ENCODE measurements around the gene ZDHHC17. TPM values are rescaled to one million over a fixed set of nuclear protein-coding genes. Genes with fewer than 3 reads are reported as not detected.

Gene ZDHHC17
- total RNA-seq, 1 donor from 2014 or later = 69.2 TPM

GRCh38 chr12:76813972-76814371, 50.1 kb downstream of the ZDHHC17 start:
- Mint-ChIP-seq H3K27ac (no peak overlapping the region), H3K4me3 (ENCODE audit: low read depth) (no peak overlapping the region), H3K4me1 (ENCODE audit: low read depth) (no peaks in the 10 kb centered on the region), H3K36me3 (ENCODE audit: insufficient read depth) (peaks cover 8% of the 10 kb centered on the region), H3K27me3 (no peaks in the 10 kb centered on the region), H3K9me3 (ENCODE audit: low read depth) (no peaks in the 10 kb centered on the region)
- DNase-seq (ENCODE audit: low spot score, unreplicated experiment) = no peak
- TF ChIP-seq, protein P1, sequence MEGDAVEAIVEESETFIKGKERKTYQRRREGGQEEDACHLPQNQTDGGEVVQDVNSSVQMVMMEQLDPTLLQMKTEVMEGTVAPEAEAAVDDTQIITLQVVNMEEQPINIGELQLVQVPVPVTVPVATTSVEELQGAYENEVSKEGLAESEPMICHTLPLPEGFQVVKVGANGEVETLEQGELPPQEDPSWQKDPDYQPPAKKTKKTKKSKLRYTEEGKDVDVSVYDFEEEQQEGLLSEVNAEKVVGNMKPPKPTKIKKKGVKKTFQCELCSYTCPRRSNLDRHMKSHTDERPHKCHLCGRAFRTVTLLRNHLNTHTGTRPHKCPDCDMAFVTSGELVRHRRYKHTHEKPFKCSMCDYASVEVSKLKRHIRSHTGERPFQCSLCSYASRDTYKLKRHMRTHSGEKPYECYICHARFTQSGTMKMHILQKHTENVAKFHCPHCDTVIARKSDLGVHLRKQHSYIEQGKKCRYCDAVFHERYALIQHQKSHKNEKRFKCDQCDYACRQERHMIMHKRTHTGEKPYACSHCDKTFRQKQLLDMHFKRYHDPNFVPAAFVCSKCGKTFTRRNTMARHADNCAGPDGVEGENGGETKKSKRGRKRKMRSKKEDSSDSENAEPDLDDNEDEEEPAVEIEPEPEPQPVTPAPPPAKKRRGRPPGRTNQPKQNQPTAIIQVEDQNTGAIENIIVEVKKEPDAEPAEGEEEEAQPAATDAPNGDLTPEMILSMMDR (IDR thresholded peaks at IDR 0.05; ENCODE audit: unreplicated experiment) = no peak

GRCh38 chr12:76820888-76821482, 57.1 kb downstream of the ZDHHC17 start:
- H3K27me3 Mint-ChIP-seq = no peaks in the 10 kb centered on the region
- H3K27ac Mint-ChIP-seq = no peak overlapping the region
- no peaks in the 10 kb centered on the region for H3K4me1 Mint-ChIP-seq (ENCODE audit: low read depth)
- no peak for DNase-seq (ENCODE audit: low spot score, unreplicated experiment)
- TF ChIP-seq, protein P1 (IDR thresholded peaks at IDR 0.05; ENCODE audit: unreplicated experiment) = peak; percentile 62
- H3K36me3 Mint-ChIP-seq (ENCODE audit: insufficient read depth) = no peaks in the 10 kb centered on the region
- H3K9me3 Mint-ChIP-seq (ENCODE audit: low read depth) = no peaks in the 10 kb centered on the region
- H3K4me3 Mint-ChIP-seq (ENCODE audit: low read depth) = no peak overlapping the region

GRCh38 chr12:76830436-76830835, 66.5 kb downstream of the ZDHHC17 start:
- H3K4me1 Mint-ChIP-seq (ENCODE audit: low read depth) = no peaks in the 10 kb centered on the region
- no peak for DNase-seq (ENCODE audit: low spot score, unreplicated experiment)
- TF ChIP-seq, protein P1 (IDR thresholded peaks at IDR 0.05; ENCODE audit: unreplicated experiment) = no peak
- H3K27me3 Mint-ChIP-seq = no peaks in the 10 kb centered on the region
- peaks cover 4% of the 10 kb centered on the region for H3K9me3 Mint-ChIP-seq (ENCODE audit: low read depth)
- no peak overlapping the region for H3K4me3 Mint-ChIP-seq (ENCODE audit: low read depth)
- peaks cover 22% of the 10 kb centered on the region for H3K36me3 Mint-ChIP-seq (ENCODE audit: insufficient read depth)
- H3K27ac Mint-ChIP-seq = no peak overlapping the region

DNA sequence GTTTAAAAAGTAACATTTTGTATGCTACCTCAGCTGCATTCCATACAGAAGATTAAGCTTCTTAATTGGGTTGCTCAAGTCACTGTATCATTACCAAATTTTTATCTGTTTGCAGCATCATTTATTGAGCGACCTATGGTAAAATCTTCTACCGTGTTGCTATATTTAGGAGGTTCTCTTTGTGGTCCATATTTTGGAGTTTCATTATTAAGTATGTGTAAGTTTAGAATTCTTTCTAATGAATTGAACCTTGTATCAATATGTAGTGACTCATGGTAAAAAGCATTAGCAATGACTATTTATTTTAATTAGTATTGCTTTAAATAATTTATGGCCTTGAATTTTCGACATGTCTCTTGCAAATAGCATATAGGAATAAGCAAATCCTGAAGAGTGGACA, 72.7 kb downstream of the ZDHHC17 start:
- peaks cover 5% of the 10 kb centered on the region for H3K4me1 Mint-ChIP-seq (ENCODE audit: low read depth)
- H3K36me3 Mint-ChIP-seq (ENCODE audit: insufficient read depth) = peaks cover 7% of the 10 kb centered on the region
- H3K27ac Mint-ChIP-seq = no peak overlapping the region
- no peaks in the 10 kb centered on the region for H3K27me3 Mint-ChIP-seq
- peaks cover 4% of the 10 kb centered on the region for H3K9me3 Mint-ChIP-seq (ENCODE audit: low read depth)
- TF ChIP-seq, protein P1 (IDR thresholded peaks at IDR 0.05; ENCODE audit: unreplicated experiment) = no peak
- no peak overlapping the region for H3K4me3 Mint-ChIP-seq (ENCODE audit: low read depth)
- DNase-seq (ENCODE audit: low spot score, unreplicated experiment) = no peak

DNA sequence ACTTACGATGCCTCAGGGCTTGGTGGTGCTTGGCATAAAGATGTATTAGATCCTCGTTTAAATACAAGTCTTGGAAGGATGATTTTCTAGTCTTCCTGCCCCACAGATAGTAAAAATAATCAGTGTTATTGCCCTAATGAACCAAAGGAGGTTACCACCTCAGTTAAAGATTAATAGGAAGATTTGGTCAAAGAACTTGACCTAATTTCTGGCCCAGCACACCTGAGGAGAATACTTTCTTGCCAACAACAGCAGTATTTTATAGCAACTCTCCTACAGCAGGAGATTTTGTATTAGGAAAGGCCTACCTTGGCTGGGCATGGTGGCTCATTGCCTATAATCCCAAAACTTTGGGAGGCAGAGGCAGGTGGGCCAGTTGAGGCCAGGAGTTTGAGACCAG, 83.3 kb downstream of the ZDHHC17 start:
- no peak overlapping the region for H3K27ac Mint-ChIP-seq
- H3K4me3 Mint-ChIP-seq (ENCODE audit: low read depth) = no peak overlapping the region
- TF ChIP-seq, protein P1 (IDR thresholded peaks at IDR 0.05; ENCODE audit: unreplicated experiment) = no peak
- H3K36me3 Mint-ChIP-seq (ENCODE audit: insufficient read depth) = peaks cover 13% of the 10 kb centered on the region
- no peaks in the 10 kb centered on the region for H3K9me3 Mint-ChIP-seq (ENCODE audit: low read depth)
- no peak for DNase-seq (ENCODE audit: low spot score, unreplicated experiment)
- H3K27me3 Mint-ChIP-seq = no peaks in the 10 kb centered on the region
- peaks cover 4% of the 10 kb centered on the region for H3K4me1 Mint-ChIP-seq (ENCODE audit: low read depth)

Data from progenitor cell of endocrine pancreas (in vitro differentiated cells).